BLaER1 (cell line): Measurements from ENCODE around the gene PSMD1.
"Not testable (repeated sequence)": the region's sequence is repeated elsewhere in the genome, so short reads cannot be mapped to it uniquely, and the experiment has no call there.

ENCODE experiments used
- H3K27ac ChIP-seq: shearing (Covaris generic); formaldehyde crosslinking; 2 replicates; pipeline ENCODE4 v1.8.1; 2022
- H3K27me3 ChIP-seq: shearing (Covaris generic); formaldehyde crosslinking; 2 replicates; pipeline ENCODE4 v1.8.1; 2022
- H3K36me3 ChIP-seq: shearing (Covaris generic); formaldehyde crosslinking; 2 replicates; pipeline ENCODE4 v1.8.1; 2022
- H3K4me1 ChIP-seq: shearing (Covaris generic); formaldehyde crosslinking; 2 replicates; pipeline ENCODE4 v1.8.1; 2022
- H3K4me2 ChIP-seq: shearing (Covaris generic); formaldehyde crosslinking; 2 replicates; pipeline ENCODE4 v1.8.1; 2022
- H3K4me3 ChIP-seq: shearing (Covaris generic); formaldehyde crosslinking; 2 replicates; pipeline ENCODE4 v1.8.1; 2022
- H3K9ac ChIP-seq: shearing (Covaris generic); formaldehyde crosslinking; 2 replicates; pipeline ENCODE4 v1.8.1; 2022
- H3K9me3 ChIP-seq: shearing (Covaris generic); formaldehyde crosslinking; 2 replicates; pipeline ENCODE4 v1.8.1; 2022
- H4K20me1 ChIP-seq: shearing (Covaris generic); formaldehyde crosslinking; 2 replicates; pipeline ENCODE4 v1.8.1; 2022
- Cebpa-rat ChIP-seq: shearing (Covaris generic); IDR thresholded peaks from 2 replicates; pipeline ENCODE4 v1.8.1; 2022

Gene PSMD1

DNA sequence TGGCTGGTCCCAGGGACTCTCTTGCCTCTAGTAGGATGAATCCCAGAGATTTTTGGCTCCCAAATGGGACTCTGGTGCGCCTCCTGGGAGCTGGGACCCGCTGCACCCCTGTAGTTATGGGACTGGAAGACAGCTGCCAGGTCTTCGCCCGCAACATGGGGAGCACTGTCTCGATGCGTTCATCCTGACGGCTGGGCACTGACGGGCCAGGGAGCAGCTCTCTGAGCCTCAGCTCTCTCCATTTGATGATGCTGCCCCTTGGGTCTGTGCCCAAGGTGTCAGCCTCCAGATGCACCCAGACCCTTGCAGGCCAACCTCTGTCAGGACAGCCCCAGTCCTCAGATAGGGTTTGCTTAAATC is 132.5 kb downstream of the PSMD1 start:
- H3K4me2 ChIP-seq: no peak overlapping the region
- TF ChIP-seq Cebpa-rat: no peak
- H4K20me1 ChIP-seq: peaks cover 4% of the 10 kb centered on the region; the same call in 1 of the 2 replicates
- no peak overlapping the region for H3K4me3 ChIP-seq
- H3K36me3 ChIP-seq: no peaks in the 10 kb centered on the region
- H3K9ac ChIP-seq: no peak overlapping the region
- peaks cover 53% of the 10 kb centered on the region for H3K27me3 ChIP-seq
- peaks cover 8% of the 10 kb centered on the region; the same call in 1 of the 2 replicates for H3K4me1 ChIP-seq
- no peak overlapping the region for H3K27ac ChIP-seq
- H3K9me3 ChIP-seq: no peaks in the 10 kb centered on the region

DNA sequence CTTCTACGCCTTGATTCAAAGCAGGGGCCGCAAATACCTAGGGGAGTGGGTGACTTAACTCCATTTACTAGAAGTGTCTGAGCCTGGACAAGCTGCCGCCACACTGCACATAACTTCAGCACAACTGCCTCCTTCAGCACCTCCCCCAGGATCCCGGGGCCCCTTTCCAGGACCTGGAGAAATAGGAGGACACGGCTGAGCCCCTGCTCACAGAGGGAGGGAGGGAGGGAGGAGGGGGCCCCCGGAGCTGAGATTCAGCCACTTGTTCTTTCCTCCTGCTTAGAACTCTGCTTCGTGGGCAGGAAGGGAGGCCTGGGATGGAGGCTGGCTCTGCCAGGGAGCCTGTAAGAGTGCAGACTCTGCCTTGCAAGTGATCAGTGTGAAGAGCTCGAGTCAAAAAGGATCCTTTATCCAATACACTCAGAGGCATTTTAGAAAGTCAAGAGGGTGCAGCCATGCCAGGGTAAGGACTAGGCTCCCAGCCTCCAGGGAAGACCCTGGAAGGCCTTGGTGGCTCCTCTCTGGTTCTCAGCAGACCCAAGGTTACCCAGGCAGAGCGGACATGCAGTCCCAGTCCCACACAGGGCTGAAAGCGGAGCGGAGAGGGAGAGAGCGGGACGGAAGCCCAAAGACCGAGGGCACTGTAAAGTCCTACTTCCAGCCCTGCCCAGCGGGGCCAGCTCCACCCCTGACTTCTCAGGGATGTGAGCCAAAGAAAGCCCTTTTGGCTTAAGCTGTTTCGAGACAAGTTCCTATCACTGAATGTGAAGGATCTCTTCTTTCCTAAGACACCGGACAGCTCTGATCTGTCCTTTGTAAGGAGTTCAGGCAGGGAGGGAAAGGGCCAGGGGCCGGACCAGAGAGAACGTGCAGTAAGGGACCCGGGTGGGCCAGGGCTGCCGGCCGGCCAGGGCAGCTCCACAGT is 133.2 kb downstream of the PSMD1 start:
- no peak overlapping the region for H3K4me2 ChIP-seq
- H3K27ac ChIP-seq: no peak overlapping the region
- peaks cover 8% of the 10 kb centered on the region; the same call in 1 of the 2 replicates for H3K4me1 ChIP-seq
- no peak overlapping the region for H3K4me3 ChIP-seq
- no peak for TF ChIP-seq Cebpa-rat
- H4K20me1 ChIP-seq: peaks cover 4% of the 10 kb centered on the region; the same call in 1 of the 2 replicates
- peaks cover 53% of the 10 kb centered on the region for H3K27me3 ChIP-seq
- no peak overlapping the region for H3K9ac ChIP-seq
- H3K9me3 ChIP-seq: no peaks in the 10 kb centered on the region
- no peaks in the 10 kb centered on the region for H3K36me3 ChIP-seq

DNA sequence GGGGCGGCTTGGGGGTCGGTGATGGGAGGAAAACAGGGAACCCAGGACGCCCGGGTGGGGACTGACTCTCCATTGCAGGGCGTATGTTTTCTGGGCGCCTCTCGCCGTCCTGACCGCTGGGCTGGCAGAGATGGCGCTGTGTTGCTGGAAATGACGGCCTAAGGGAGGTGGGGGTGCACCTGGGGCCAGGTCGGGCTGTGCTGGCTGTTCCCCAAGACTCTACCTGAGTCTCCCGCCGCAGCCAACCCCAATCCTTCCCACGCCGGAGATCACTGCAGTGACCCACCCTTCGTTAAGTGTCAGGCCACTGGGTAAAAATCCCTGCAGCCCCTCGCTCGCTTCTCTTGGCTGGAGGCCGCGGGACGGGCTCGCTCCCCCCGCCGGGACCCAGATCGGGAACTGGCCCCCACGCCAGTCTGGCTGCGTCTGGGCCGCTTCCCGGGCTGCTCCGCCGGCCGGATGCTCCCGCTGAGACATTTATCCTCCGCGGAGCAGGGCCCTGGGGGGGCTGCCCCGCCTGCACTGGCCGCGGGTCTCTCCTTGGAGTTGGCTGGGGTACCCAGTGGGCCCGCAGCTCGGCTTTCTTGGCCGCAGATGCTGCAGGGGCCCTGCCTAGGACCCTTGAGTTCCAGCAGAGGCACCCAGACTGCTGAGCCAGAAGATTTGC is 134.0 kb downstream of the PSMD1 start:
- no peaks in the 10 kb centered on the region for H3K36me3 ChIP-seq
- no peak for TF ChIP-seq Cebpa-rat
- no peak overlapping the region for H3K27ac ChIP-seq
- H3K4me2 ChIP-seq: no peak overlapping the region
- H4K20me1 ChIP-seq: peaks cover 4% of the 10 kb centered on the region; the same call in 1 of the 2 replicates
- H3K4me3 ChIP-seq: no peak overlapping the region
- H3K4me1 ChIP-seq: peaks cover under 1% of the 10 kb centered on the region; the same call in 1 of the 2 replicates
- H3K9me3 ChIP-seq: no peaks in the 10 kb centered on the region
- no peak overlapping the region for H3K9ac ChIP-seq
- peaks cover 53% of the 10 kb centered on the region for H3K27me3 ChIP-seq

DNA sequence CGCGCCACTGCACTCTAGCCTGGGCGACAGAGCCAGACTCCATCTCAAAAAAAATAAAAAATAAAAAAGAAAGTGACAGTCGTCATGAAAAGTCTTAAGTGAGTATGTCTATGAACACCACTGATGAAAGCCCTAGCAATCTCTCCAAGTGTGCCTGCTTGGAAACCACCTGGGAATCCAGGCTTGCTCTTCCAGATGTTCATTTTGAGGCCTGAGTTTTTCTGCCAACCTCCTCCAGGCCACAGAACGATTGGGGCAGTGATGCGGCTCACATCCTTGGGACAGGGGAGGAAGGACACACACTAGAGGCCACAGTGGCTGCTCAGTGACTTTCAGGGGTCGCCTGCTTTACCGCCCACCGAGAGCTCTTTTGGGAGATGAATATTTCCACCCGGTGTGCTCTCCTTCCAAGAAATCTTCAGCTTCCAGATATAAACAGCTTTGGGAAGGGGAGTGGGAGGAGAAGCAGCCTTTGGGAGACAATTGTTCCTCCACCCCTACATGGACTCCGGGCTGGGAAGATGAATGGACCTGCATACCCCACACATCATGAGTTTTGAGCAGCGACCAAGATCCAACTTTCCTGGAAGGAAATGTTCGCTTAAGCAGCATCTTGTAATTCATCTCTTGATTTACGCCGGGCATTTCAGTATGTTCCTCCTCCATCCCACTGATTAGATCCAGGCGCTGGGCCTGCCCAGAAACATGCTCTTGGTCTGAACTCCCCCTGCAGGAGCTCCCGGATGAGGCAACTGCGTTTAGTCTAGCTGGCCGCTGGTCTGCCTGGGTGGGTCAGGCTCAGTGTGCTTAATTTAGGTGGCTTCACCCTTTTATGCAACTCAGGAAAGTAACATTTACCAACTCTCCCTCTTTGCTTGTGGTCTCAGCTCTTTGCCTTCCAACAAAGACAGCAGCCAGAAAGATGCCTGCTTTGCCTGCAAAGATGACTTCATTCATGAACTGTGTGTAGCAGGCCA is 135.5 kb downstream of the PSMD1 start:
- Histone ChIP-seq H3K27ac (no peak overlapping the region), H3K27me3 (peaks cover 53% of the 10 kb centered on the region), H3K36me3 (no peaks in the 10 kb centered on the region), H3K4me2 (no peak overlapping the region), H3K4me3 (no peak overlapping the region), H4K20me1 (peaks cover 4% of the 10 kb centered on the region; the same call in 1 of the 2 replicates), H3K9me3 (no peaks in the 10 kb centered on the region), H3K9ac (no peak overlapping the region), H3K4me1 (no peaks in the 10 kb centered on the region)
- TF ChIP-seq Cebpa-rat: no peak

DNA sequence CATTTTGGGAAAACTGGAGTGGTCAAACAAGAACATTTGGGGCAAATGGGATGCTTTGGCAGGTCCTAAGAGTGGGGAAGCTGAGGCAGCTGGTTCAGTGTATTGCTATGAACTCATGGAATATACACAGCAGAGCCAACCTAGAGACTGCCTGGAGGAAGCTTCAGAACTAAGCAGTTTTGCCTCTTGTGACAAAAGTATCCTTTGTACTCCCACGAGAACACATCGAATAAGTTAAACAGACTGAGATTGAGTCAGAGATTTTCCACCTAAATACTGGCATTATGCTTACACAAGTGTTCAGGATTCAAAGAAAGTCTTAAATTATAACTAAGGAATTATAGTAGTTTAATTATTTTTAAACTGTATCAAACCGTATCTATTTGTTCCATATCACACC is 136.5 kb downstream of the PSMD1 start:
- no peak for TF ChIP-seq Cebpa-rat
- H3K9me3 ChIP-seq: no peaks in the 10 kb centered on the region
- peaks cover 4% of the 10 kb centered on the region; the same call in 1 of the 2 replicates for H4K20me1 ChIP-seq
- peaks cover 47% of the 10 kb centered on the region for H3K27me3 ChIP-seq
- H3K4me1 ChIP-seq: peaks cover 6% of the 10 kb centered on the region
- H3K9ac ChIP-seq: no peak overlapping the region
- H3K27ac ChIP-seq: no peak overlapping the region
- no peaks in the 10 kb centered on the region for H3K36me3 ChIP-seq
- H3K4me2 ChIP-seq: no peak overlapping the region
- no peak overlapping the region for H3K4me3 ChIP-seq

DNA sequence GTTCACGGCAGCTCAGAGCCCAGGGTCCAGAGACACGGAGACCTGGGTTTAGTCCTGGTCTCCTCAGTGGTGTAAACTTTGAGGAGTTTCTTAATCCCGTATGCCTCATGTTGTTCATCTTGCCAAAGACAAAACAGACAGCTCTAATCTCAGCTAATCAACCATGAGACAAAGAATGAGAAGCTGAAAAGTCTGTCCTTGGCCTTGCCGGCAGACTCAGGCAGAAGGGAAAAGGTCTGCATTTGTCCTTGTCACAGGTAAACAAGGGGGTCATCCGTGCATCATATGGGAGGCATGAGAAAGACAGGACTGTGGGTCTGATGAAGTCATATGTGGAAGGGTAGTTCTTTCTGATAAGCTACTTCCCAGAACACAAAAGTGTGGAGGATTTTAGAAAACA is 139.9 kb downstream of the PSMD1 start:
- Histone ChIP-seq H3K36me3 (no peaks in the 10 kb centered on the region), H3K9me3 (no peaks in the 10 kb centered on the region), H3K9ac (no peak overlapping the region)

DNA sequence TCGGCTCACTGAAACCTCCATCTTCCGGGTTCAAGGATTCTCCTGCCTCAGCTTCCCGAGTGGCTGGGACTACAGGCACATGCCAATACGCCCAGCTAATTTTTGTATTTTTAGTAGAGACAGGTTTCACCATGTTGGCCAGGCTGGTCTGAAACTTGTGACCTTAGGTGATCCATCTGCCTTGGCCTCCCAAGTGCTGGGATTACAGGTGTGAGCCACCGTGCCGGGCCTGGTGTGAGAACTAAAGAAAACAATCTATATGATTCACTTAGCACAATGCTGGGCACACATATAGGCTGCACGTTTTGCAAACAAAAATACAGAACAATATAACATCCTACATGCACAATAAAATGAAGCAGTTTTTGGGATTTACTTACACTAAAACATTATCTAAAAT is 140.5 kb downstream of the PSMD1 start:
- H3K4me1 ChIP-seq: peaks cover 13% of the 10 kb centered on the region
- H3K27me3 ChIP-seq, H3K36me3 ChIP-seq, H3K9ac ChIP-seq, H3K27ac ChIP-seq, H3K4me3 ChIP-seq, H3K9me3 ChIP-seq, H3K4me2 ChIP-seq, H4K20me1 ChIP-seq: not testable (repeated sequence)

More for the DNA sequence above, 139.9 kb downstream of the PSMD1 start:
- H4K20me1 ChIP-seq: no peaks in the 10 kb centered on the region
- H3K27me3 ChIP-seq: peaks cover 13% of the 10 kb centered on the region
- H3K4me3 ChIP-seq: no peak overlapping the region
- peaks cover 13% of the 10 kb centered on the region for H3K4me1 ChIP-seq
- TF ChIP-seq Cebpa-rat: no peak
- H3K27ac ChIP-seq: no peak overlapping the region
- no peak overlapping the region for H3K4me2 ChIP-seq

DNA sequence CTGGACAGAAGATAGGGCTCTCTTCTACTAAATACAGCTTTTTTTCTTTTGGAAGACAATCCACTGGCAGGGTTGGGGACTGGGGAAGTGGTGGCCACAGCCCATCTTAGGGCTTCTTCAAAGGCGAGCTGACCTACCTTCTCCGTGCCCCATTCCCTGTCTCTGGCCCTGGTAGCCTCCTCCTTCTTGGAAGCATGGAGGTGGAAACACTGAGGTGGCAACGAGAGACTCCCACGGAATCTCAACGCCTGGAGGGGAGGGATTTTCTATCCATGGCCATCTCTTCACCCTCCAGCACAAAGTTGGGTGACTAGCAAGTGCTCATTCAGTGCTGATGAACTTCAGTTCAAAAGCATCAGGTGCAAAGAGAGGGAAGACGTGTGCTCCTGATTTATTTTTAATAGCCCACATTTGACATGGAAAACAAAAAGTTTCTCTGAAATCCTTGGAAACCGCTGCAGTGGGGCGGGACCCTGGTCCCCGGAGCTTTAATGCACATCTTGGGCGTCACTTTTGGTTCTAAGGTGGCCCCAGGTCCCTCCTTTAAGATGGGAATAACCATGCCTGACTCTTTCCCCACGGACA is 141.1 kb downstream of the PSMD1 start:
- no peaks in the 10 kb centered on the region for H4K20me1 ChIP-seq
- H3K27ac ChIP-seq: no peak overlapping the region
- no peak for TF ChIP-seq Cebpa-rat
- H3K4me2 ChIP-seq: peak overlapping the region; percentile 90
- no peaks in the 10 kb centered on the region for H3K9me3 ChIP-seq
- peaks cover under 1% of the 10 kb centered on the region; the same call in 1 of the 2 replicates for H3K27me3 ChIP-seq
- peaks cover 13% of the 10 kb centered on the region for H3K4me1 ChIP-seq
- H3K4me3 ChIP-seq: peak overlapping the region; percentile 77
- H3K36me3 ChIP-seq: no peaks in the 10 kb centered on the region
- peak overlapping the region; percentile 61 for H3K9ac ChIP-seq
